Measurements from ENCODE around the gene REV3L.
"Not testable (repeated sequence)": the region's sequence is repeated elsewhere in the genome, so short reads cannot be mapped to it uniquely, and the experiment has no call there.

Gene REV3L

DNA sequence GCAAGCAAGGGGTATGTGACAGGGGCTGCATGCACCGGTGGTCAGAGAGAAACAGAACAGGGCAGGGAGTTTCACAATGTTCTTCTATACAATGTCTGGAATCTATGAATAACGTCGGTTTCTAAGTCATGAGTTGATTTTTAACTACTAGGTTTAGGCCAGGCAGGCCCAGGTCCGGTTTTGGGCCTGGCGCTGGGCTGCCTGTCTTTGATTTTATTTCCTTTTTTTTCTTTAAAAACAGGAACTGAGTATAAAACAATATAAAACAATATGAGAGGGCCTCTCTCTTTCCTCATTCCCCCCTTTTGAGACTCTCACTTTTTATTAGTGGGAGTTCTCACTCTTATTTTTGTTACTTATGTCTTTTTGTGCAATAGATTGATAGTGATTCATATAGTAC is 198.7 kb downstream of the REV3L start:
- not testable (repeated sequence) for DNase-seq

DNA sequence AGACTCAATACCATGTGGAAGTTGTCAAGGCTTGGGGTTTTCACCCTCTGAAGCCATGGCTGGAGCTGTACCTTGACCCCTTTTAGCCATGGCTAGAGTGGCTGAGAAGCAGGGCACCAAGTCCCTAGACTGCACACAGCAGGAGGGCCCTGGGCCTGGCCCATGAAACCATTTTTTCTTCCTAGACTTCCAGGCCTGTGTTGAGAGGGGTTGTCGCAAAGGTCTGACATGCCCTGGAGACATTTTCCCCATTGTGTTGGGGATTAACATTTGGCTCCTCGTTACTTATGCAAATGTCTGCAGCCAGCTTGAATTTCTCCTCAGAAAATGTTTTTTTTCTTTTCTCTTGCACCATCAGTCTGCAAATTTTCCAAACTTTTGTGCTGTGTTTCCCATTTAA is 199.3 kb downstream of the REV3L start:
- DNase-seq: no peak

DNA sequence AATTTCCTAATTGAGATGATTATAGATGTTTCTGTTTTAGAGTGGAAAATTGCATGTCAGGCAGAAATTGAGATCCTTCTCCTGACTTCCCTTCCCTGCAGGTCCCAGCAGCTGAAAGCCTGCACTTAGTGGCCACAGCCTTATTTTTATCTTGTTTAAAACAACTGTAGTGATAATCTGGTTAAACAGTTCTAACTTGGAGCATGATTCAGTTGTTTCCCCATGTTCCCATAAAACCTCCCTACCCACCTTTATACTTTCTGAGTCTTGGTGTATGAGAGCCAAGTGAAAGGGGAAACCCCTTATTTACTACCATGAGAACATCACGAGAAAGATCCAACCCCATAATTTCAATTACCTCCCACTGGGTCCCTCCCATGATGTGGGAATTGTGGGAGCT is 200.5 kb downstream of the REV3L start:
- DNase-seq: no peak

DNA sequence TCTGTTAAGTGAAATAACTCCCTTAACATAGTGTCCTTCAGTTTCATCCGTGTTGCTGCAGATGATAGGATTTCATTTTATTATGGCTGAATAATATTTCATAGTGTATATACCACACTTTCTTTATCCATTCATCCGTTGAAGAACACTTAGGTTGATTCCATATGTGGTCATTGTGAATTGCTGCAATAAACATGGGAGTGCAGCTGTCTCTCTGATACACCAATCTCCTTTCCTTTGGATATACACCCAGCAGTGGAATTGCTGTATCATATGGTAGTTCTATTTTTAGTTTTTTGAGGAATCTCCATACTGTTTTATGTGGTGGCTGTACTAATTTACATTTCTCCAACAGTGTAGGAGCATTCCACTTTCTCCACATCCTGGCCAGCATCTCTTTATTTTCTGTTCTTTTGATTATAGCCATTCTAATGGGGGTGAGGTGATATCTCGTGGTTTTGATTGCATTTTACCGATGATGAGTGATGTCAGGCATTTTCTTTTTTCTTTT is 202.5 kb downstream of the REV3L start:
- no peak for DNase-seq

DNA sequence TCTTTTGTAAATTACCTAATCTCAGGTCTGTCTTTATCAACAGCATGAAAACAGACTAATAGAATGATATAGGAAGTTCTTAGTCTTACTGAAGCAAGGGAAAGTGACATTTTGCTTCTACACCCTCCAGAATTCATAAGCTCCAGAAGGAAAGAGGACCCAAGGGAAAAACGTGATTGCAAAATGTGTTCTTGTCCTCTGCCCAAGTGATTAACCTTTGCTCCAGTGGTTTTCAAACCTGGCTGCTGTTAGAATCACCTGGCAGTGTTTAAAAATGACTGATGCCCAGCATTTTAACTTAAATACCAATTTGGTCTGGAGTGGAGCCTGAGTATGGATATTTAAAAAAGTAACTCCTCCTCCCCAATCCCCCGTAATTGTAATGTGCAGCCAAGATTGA is 204.3 kb downstream of the REV3L start:
- no peak for DNase-seq

DNA sequence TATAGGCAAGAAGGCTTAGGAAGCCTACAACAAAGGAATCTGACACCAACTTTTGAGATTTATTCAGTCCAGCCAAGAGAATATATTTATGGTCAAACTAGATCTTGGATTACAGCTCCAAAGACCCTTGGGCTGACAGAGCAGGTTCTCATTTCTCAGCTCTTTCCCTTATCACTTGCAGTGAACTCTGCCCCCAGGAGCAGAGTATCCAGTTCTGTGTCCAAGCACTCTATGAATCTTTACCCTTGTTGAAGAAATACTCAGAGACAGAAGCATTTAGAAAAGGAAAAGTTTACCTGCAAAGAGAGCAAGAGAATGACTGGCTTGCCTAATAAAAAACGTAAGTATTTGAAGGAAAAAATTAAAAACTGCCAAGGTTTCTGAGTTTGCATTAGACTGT is 205.2 kb downstream of the REV3L start:
- no peak for DNase-seq

DNA sequence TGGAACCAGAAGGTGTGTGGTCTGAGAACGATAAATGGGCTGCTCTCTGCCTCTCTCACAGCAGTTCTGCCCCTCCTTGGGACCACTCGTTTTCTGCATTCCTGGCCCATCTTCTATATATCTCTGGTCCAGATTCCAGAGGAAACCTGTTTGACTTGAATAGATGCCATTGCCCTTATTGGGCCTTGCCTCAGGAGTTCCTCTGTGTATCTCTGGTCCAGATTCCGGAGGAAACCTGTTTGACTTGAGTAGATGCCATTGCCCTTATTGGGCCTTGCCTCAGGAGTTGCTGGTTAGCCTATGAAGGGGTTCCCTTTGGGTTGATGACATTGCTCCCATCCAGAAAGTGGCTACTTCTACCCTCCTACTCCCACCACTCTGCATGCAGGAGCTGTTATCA is 206.3 kb downstream of the REV3L start:
- DNase-seq: no peak

DNA sequence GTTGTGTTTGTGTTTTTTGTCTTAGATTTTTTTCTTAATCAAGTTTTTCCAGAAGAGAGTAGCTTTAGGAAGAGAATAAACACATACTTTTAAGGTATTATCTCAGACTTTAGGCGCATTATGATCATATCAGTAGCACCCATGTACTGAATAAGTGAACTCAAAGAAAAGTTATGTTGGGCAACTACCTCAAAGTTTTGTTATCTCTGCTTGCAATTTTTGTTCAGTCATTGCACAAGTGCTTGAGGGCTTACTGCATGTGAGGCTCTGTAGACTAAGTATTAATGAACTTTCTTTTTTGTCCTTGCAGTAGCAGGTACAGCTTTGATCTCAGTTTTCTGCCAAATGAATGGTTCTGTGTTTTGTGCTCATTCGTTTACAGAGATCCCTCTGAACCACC is 206.7 kb downstream of the REV3L start:
- no peak for DNase-seq

DNA sequence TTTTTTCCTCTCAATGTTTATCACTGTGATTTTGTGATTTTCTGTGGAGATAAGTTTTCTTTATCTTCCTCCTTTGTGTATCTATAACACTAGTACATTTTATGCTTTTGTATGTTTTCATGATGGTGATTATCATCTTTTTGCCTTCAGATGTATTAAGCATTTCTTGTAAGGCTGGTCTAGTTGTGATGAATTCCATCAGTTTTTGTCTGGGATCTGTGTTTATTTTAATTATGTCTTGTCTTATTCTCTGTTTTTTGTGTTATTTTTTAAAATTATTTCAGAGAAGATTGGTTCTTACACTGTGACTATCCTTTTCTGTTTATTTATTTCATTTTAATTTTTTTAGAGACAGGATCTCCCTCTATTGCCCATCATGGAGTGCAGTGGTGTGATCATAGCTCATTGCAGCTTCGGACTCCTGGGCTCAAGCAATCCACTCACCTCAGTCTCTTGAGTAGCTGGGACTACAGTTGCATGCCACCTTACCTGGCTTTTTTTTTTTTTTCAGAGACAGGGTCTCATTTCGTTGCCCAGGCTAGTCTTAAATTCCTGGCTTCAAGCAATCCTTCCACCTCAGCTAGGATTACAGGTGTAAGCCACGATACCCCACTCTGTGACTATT is 208.3 kb downstream of the REV3L start:
- DNase-seq: no peak

DNA sequence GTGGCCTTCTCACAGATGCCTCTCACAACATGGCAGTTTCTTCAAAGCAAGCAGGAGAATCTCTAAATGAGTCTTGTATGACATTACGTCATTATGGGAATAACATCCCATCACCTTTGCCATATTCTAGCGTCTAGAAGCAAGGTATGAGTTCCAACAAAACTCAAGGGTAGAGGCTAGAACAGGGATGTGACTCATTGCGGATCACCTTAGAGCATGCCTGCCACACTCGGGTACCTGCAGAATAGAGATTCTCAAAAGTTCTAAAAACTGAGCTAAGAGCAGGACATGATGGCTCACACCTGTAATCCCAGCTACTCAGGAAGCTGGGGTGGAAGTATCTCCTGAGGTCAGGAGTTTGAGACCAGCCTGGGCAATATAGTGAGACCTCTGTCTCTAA is 212.9 kb downstream of the REV3L start:
- DNase-seq: no peak

DNA sequence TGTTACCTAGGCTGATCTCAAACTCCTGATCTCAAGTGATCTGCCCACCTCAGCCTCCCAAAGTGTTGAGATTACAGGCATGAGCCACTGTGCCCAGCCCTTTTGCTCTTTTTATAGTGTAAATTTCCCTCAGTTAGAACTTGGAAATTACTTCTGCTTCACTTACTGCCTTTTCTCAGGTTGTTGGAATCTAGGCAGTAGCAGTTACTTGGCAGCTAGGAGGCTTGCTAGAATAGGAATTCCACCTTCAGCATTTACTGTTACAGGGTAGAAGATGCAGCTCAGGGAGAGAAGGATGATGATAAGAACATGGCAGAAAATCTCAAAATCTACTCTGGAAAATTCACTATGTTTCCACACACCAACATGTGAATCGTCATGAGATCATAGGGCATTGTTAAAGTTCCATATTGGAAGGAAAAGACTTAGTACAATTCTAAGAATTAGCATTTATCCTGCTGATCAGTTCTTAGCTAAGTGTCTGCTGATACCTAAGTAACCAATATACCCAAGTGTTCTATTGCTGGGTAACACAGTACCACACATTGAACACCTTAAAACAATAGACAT is 213.5 kb downstream of the REV3L start:
- DNase-seq: no peak

DNA sequence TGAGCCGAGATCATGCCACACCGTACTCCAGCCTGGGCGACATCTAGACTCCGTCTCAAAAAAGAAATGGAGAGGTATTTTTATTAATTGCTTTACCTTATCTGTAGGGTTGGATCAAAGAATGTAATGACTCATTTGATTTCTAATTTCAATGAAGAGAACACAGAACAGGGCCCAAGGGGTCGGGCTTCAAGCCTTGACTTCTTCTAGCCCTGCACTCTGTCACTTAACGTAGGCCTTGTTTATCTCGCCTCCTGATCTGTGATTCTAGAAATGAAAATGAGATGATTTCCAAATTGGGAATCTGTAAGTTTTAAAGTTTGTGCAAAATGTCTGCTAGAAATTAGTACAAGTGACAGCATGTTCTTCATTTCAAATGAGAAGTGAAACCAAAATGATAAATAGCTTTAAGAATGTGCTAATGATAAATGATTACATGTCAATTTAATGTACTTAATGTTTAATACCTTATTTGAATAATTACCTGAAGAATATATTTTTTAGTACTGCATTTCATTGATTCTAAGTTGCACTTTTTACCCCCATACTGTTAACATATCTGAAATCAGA is 215.2 kb downstream of the REV3L start:
- DNase-seq: no peak

DNA sequence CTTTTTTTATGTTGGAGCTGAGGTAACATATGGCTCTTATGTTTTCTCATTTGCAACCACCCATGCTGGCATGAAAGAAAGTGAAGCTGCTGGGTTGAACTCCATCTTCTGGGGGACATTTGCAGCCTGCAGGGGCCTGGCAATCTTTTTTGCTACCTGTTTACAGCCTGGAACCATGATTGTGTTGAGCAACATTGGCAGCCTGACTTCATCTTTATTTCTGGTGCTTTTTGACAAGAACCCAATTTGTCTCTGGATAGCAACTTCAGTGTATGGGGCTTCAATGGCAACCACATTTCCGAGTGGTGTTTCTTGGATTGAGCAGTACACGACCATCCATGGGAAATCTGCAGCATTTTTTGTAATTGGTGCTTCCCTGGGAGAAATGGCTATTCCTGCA is 216.7 kb downstream of the REV3L start:
- no peak for DNase-seq

DNA sequence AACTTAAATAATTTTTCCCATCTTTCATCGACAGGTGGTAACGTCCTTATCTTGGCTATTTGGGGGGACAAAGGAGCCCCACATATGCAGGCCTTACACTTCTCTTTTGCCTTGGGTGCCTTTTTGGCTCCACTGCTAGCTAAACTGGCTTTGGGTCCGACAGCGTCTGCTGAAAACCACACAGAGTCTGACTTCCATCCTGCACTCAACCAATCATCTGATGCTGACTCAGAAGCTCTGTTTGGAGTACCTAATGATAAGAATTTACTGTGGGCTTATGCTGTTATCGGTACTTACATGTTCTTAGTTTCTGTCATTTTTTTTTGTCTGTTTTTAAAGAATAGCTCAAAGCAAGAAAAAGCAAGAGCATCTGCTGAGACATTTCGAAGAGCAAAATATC is 217.2 kb downstream of the REV3L start:
- no peak for DNase-seq

DNA sequence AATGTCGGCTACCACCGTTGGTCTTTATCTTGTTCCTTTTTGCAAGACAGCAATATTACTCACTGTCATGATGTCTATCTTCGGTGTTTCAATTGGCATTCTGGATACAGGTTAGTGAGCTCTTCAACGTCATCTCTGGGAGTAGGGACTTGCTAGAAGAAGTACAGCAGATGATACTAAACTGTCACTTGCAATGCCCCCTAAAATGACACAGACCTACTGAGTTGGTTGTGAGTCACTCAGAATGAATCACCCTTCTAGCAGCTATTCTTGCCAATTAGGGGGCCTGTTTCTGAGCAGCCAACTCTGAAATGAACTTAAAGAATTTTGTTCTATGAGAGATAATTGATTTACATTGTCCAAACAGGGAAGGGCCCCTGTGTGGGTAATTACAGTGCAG is 219.2 kb downstream of the REV3L start:
- DNase-seq: no peak

DNA sequence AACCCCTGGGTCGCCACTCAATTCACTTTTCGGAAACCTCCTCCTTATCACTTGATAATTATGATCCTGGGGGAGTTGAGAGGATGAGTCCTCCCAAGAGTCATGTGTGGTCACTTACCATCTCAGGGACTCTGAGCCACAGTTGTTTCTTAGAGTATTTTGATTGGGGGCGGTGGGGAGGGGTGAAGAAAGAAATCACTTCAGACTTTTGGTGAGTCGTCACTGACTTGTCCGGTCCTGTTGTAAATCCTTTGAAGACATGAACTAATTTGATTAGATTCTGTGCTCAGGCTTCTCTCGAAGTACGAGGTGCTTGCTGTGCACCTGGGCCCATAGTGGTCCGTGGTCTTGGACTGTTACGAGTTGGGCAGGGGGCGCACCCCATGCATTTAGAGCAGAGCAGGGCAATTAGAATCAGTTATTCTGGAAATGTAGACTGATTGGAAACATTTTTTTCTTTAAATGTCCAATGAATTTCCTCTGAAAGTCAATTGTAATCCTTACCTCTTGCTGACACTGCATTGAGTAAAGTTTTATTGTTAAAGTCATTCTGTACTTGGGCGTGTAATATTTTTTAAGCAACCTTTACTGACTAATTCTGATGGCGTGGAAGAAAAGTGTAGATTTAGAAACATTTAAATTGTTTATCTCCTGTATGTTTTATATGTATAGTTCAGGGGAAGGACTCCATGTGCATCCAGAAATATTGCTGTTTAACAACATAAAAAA is 222.3 kb downstream of the REV3L start:
- no peak for DNase-seq

DNA sequence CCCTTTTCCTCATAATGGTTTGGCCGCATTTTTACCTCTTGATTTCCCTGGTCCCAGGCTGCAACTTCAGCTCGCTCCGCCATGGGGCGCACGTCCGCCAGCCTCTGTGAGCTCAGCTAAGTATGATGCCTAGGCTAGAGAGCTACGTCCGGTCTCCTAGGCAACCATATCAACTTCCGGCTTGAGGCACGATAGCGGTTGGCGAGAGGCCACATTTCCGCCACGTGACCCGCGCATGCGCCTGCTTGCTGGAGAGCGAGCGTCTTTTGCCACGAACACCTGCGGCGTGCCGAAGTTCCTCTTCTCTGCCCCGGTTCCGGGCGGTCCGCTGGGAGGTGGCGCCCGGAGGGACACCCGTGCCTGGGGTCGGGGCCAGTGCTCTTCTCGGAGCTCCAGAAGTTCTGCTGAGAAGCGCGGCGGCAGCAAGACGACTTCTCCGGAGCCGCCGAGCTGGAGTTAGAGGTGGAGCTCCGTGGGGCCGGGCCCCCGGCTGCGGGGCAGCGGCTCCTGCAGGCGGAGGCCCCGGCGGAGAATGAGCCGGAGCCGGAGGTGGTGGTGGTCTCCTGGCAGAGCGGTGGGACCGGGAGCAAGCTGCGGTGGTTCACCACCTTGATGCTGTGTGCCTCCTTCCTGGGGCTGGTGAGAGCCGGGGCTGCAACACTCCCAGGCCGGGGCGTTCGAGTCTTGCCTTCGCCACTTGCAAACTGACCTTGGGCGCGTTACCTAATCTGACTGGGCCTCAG is 223.8 kb downstream of the REV3L start:
- peak; percentile 97 to 99 for DNase-seq

DNA sequence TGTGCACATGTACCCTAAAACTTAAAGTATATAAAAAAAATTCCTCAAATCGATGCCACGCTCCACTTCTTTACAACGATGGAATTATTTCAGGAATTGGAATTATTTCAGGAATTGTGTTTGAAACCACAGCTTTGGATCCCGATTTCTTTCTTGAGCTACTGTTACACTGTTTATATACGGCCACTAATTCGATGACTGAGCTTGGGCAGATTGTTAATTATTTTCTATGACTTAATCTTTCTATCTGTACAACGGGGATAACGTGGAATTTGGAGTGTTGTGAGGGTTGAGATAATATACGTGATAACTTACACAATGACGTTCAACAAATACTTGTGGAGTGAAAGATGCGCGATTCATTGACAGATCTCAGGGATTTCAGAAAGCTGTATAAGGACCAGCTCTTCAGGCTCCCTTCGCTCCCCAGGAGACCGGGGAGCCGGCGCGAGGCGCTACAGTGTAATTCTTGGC is 224.4 kb downstream of the REV3L start:
- no peak for DNase-seq

DNA sequence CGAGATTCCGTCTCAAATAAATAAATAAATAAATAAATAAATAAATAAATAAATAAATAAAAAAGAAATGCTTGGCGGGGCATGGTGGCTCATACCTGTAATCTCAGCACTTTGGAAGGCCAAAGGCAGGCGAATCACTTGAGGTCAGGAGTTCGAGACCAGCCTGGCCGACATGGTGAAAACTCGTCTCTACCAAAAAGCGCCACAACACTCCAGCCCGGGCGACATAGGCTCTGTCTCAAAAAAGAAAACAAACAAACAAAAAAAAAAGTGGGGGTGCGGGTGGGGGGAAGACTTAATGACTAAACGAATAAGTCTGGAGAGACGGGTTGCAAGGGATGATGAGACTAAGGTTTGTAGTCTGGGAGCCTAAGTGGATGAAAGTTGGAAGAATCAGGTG is 225.0 kb downstream of the REV3L start:
- no peak for DNase-seq

DNA sequence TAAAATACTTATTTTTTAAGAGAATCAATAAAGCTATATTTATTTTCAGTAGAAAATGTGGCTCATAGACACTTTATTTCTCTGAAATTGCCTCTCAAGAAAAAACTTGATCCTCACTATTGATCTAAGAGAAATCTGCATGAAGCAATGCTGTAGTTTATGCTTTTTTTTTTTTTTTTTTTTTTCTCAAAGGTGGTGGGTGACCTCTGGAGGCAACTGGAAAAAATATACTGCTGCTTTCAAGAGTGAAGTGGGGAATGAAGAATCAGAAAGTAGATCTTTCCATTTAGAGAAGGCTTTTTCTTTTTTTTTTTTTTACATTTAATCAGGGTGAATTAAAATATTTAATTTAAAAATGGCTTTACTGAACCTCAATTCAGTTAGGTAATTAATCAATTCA is 226.4 kb downstream of the REV3L start:
- no peak for DNase-seq

DNA sequence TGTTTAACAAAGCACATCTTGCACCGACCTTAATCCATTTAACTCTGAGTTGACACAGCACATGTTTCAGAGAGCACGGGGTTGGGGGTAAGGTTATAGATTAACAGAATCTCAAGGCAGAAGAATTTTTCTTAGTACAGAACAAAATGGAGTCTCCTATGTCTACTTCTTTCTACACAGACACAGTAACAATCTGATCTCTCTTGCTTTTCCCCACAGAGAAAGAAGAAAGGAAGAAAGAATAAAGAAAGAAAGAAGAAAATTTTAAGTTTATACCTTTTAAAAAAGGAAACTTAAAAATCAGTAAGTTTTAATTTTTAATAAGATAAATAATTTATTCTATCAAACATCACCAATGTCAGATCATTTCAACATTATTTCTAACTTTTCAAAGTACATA is 227.2 kb downstream of the REV3L start:
- not testable (repeated sequence) for DNase-seq

DNA sequence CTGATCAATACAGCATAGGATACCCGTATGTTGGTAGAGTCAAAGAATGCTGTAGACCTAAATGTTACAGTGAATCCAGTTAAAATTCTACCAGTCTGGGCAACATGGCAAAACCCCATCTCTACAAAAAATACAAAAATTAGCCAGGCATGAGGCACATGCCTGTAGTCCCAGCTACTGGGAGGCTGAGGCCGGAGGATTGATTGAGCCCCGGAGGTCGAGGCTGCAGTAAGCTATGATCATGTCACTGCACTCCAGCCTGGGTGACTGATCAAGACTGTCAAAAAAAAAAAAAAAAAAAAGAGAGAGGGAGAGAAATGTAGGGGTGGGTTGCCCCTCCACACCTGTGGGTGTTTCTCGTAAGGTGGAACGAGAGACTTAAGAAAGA is 228.2 kb downstream of the REV3L start:
- no peak for DNase-seq
